Gastroesophageal sphincter (tissue), 3 donors: ENCODE measurements around the gene SLC2A1.

Source experiments
- CTCF ChIP-seq, 4 experiments: fragments of 200-600 bp in 2 of 4; fragments of 450-650 bp in 2 of 4; sonication (generic) in 1 of 4; IDR thresholded peaks; one replicate each; pipeline ENCODE4 v1.5.1; 2017 to 2019; ENCODE audit warnings: antibody characterized with exemption in 4 of 4, mild to moderate bottlenecking in 2 of 4, moderate library complexity in 2 of 4
- EP300 ChIP-seq: sonication (generic); formaldehyde crosslinking; IDR thresholded peaks from one replicate; pipeline ENCODE4 v1.6.1; 2017; ENCODE audit warnings: antibody characterized with exemption, mild to moderate bottlenecking

- TF ChIP-seq EP300 (no peak), CTCF (IDR thresholded peaks at IDR 0.05) (no peak)
These were observed 67.1 kb downstream of the SLC2A1 start for GRCh38 chr1:42891465-42892138.
